HG03196 (cell line): ENCODE results near the gene WASL.
"Not testable (repeated sequence)": the region's sequence is repeated elsewhere in the genome, so short reads cannot be mapped to it uniquely, and the experiment has no call there.

Experiments used
- ATAC-seq: cut with Tn5 transposase; IDR thresholded peaks from one replicate; pipeline ENCODE4 v1.9.1; 2021; ENCODE audit not compliant: unreplicated experiment

WASL gene

GRCh38 chr7:123735539-123735938 is 13.3 kb downstream of the WASL start:
- no peak for ATAC-seq

DNA sequence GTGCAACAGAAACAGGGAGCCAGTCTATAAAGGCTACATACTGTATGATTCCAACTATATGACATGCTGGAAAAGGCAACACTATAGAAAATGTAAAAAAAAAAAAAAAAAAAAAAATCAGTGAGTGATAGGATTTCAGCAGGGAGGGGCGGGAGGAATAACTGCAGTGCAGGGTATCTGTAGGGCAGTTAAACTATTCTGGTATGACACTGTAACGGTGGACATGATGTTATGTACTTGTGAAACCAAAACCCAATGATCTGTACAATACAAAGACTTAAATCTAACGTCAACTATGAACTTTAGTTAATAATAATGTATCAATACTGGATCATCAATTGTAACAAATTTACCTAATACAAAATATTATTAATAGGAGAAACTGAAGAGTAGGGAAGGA is 14.3 kb downstream of the WASL start:
- no peak for ATAC-seq

GRCh38 chr7:123732413-123733091 is 16.3 kb downstream of the WASL start:
- no peak for ATAC-seq

GRCh38 chr7:123729218-123729578 is 19.6 kb downstream of the WASL start:
- ATAC-seq = no peak

- ATAC-seq = no peak
These were observed 21.5 kb downstream of the WASL start for GRCh38 chr7:123727071-123727837.

DNA sequence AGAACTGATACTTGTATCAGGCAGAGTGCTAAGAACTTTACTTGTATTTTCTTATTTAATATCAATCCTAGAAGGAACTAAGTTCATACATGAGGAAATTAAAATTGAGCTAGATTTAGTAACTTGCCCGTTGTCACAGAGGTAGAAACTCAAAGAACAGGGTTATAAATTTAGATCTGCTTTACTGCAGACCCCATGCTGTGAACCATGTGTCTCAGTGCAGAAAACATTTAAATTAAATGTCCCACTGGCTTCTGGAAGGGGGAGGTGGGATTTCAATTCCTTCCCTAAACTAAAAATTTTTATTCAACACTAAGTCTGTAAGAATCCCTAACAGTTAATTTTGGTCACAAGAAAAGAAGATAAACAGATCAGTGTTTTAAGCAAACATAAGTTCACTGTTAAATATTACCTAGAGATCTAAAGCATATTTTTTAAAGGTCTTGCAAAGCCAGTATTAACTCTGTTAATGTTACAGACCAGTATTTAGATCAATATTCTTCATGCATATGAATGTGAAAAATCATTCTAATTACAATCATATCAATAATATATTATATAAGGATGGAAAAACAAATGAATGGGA is 23.1 kb downstream of the WASL start:
- ATAC-seq = no peak

DNA sequence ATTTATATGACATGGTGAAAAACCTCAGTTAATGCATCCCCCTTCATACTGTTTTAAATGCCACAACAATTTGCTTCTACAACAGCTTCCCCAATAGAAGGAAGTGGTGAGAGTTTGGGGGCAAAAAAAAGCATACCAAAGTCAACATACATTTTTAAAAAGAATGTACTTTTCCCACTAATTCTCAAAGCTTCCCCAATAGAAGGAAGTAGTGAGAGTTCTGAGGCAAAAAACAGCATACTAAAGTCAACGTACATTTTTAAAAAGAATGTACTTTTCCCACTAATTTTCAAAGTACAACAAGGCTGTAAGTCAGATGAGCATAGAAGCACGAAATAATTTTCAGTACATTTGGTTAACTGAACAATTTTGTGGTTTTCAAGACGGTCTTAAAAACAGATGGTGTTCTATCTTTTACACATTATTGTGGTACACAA is 24.0 kb downstream of the WASL start:
- ATAC-seq = no peak

DNA sequence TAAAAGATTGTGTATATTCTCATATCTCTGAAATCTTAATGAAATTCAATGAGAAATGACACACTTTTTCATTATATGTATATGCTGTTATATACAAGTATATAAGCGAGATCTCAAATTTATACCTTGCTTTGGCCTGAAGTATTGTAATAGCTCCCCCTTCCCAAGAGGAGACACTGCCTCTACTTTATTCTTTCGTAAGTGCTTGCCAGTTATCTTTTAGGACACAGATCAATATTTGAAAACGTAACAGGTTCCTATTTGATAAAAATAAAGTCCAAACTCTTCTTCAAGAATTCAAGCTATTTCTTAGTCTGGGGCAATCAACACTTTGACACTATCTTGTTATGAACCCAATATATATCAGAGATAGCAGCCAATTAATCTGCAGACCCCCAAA is 24.9 kb downstream of the WASL start:
- no peak for ATAC-seq

DNA sequence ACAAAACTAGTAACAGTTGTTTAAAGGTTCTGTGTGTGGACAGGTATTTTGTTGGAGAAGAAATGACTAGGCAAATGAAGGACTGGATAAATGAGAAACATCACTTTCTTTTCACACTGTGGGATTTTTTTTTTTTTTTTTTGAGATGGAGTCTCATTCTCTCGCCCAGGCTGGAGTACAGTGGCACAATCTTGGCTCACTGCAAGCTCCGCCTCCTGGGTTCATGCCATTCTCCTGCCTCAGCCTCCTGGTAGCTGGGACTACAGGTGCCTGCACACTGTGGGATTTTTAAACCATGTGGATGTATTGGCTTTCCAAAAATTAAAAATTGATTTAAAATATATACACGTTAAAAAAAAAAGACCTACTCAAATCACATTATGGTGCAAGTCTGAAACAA is 28.3 kb downstream of the WASL start:
- not testable (repeated sequence) for ATAC-seq

- ATAC-seq = no peak
These were observed 29.5 kb downstream of the WASL start for GRCh38 chr7:123719197-123719721.

GRCh38 chr7:123718773-123719172 is 30.0 kb downstream of the WASL start:
- no peak for ATAC-seq

GRCh38 chr7:123717689-123718088 is 31.1 kb downstream of the WASL start:
- no peak for ATAC-seq

DNA sequence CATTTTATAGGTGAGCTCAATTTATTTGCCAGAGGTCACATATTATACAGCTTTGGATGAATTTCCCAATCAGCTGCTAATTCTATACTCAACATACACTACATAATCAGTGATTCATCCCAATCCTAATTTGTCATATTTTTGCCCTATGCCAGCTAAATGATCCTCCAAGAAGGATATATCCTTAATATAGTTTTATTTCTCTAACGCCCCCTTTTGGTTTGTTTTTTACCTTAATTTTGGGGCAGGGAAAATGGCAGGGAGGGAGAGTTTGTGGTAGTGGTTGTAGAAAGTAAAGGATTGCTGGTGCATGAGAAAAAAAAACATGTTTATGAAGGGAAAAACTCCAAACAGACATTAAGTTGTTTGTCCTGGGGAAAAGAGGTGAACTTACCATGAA is 31.9 kb downstream of the WASL start:
- no peak for ATAC-seq

GRCh38 chr7:123715799-123716198 is 33.0 kb downstream of the WASL start:
- ATAC-seq = no peak

- ATAC-seq = no peak
These were observed 33.6 kb downstream of the WASL start for GRCh38 chr7:123715198-123715597.

- no peak for ATAC-seq
These were observed 34.3 kb downstream of the WASL start for GRCh38 chr7:123714296-123715080.

GRCh38 chr7:123712619-123713018 is 36.2 kb downstream of the WASL start:
- ATAC-seq = no peak

- ATAC-seq = no peak
These were observed 36.9 kb downstream of the WASL start for GRCh38 chr7:123711832-123712293.

DNA sequence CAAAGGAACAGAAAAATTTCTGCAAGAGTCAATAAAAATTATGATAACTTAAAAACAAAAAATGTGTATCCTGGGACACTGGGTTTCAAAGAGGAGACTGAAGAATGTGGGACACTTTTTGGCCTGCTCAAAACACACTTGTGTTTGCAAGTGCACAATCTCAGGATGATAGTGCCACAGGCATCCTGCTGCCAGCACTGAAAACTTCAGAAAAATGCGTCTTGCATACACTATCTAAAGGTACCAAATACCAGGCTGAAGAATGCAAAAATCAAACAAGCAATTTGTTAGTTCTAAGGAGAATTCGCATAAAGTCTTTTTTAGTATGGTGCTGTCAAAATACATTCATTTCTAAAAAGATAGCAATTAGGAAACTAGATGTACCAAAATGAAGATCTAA is 38.1 kb downstream of the WASL start:
- no peak for ATAC-seq

DNA sequence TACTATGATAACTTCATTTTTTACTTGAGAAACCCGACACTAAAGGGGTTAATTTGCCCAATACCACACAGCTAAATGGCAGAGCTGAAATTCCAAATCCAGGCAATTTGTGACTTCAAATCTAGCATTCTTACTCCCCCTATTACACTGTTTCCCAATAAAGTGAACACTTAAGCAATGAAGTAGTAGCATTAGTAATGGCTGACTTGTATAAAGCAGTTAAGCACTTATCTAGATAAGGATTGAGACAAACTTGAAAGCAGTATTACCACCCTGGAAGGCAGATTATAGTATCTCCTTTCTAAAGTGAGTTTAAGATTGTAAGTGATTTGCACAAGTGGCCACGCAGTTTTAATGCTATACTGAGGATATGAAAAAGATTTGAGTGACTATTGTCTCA is 39.3 kb downstream of the WASL start:
- no peak for ATAC-seq

DNA sequence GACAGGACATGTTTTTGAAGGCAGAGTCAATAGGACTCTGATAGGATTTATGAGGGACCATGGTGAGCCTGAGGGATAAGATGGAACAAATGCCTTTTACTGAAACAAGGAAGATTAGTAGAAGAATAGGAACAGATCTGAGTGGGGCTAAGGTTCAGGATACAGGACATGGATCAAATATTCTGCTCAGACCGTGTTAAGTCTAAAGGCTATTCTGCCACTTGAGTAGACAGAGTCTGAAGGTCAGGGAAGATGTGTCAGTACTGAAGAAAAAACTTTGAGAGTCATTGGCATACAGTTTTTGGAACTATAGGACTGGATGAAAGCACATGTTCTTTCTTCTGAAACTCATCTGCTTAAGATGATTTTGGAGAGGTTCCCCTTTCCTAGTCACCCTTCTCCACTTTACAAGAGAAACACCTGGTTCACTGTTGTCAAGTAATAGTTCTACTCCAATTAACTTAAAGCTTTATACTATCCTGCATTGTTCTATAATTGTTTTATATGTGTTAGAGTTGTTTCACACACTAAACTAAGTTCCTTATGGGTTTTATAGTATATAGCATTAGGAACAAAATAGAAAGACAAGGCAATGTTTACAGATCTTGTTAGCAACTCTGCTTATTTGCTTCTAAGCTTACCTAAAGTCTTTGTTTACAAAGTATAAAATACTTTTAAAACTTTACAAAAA is 43.4 kb downstream of the WASL start:
- no peak for ATAC-seq
